Amygdala (tissue), 56 donors: ENCODE data around the gene SNX3.

Experiments used
- DNase-seq, 56 donors: peaks; one replicate each; lab custom pipeline; 2025; lab: John Stamatoyannopoulos, UW

The SNX3 gene

GRCh38 chr6:108209738-108210137 is 51.1 kb downstream of the SNX3 start:
- DNase-seq = no peak

DNA sequence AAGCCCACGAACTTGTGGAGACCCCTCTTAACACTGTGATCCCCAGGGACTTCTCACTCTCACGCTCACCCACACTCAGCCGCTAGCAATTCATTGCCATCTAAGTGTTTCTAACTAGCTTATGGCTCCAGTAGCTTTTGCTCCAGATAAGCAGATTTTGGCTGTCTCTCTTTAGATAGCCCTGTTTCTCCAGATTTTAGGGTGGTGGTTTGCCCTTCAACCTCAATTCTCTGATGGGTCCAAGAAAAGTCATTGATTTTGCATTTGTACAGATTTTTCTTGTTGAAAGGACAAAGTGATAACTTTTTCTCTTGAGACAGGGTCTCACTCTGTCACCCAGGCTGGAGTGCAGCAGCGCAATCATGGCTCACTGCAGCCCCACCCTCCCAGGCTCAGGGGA is 53.8 kb downstream of the SNX3 start:
- no peak for DNase-seq

- DNase-seq = peak in 2 of 56 donors; percentile 0 to 4
These were observed 57.4 kb downstream of the SNX3 start for GRCh38 chr6:108203189-108204112.

GRCh38 chr6:108200631-108201030 is 60.2 kb downstream of the SNX3 start:
- no peak for DNase-seq

DNA sequence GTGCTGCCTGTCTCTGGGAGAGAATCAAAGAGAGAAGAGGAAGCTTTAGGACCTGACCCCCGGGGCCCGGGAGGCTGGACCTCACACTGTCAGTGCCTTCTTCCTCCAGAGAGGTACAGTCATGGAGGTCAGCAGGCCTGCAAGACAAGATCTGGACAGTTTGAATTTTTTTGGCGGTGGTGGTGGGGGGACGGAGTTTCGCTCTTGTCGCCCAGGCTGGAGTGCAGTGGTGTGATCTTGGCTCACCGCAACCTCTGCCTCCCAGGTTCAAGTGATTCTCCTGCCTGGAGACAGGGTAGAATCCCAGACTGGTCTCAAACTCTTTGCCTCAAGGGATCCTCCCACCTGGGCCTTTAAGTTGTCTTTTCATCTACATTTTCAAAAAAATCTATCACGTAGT is 60.7 kb downstream of the SNX3 start:
- DNase-seq = no peak

DNA sequence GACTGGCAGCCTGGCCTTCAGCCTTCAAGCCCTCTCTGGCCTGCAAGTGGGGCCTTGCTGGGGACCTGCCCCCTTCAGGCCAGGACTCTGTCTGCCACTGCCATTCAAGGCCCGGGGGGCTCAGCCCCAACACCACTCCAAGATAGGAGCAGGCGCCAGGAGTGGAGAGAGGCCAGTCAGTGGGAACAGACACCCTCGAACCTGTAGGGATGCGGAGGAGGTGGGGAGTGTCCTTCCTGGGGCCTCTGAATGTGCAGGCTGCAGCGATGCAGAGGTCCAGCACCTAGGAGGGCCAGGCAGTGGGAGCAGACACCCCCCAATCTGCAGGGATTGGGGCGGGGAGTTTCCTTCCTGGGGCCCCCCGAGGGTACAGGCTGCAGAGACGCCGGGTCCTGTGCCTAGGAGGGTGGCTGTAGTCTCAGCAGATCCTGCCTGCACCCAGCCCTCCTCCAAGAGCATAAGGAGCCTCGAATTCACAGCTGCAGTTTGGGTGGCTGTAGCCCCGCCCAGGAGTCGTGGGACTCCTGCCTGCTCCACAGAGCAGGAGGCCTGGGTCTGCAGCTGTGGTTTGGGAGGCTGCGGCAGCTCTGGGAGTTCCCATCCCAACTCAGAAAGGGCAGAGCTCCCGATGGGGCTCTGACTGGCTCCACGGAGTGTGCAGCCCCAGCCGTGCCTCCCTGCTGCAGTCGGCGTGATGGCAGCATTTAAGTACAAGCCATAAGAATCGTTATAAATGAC is 61.9 kb downstream of the SNX3 start:
- no peak for DNase-seq

DNA sequence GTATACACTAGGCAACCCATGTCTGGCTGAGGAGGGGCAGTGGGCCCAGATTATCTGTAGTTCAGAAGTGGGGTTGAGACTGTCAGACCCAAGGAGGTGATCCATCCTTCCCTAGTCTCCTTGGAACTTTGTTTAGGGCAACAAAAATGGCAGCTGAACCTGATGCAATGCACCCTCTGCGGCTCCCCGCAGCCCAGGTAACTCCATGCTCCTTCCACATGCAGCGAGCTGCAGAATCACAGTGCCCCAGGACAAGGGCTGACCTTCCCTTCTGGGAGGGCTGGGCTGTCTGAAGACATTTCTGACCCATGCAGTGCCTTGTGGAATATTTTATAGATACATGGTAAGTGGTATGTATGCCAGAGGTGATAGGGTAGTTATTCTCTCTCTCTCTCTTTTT is 65.6 kb downstream of the SNX3 start:
- DNase-seq = no peak

- no peak for DNase-seq
These were observed 66.3 kb downstream of the SNX3 start for GRCh38 chr6:108194503-108194902.

GRCh38 chr6:108193835-108194234 is 67.0 kb downstream of the SNX3 start:
- no peak for DNase-seq

GRCh38 chr6:108193131-108193530 is 67.7 kb downstream of the SNX3 start:
- DNase-seq = no peak

GRCh38 chr6:108187519-108187918 is 73.3 kb downstream of the SNX3 start:
- no peak for DNase-seq

GRCh38 chr6:108186226-108186625 is 74.6 kb downstream of the SNX3 start:
- DNase-seq = no peak

GRCh38 chr6:108180776-108181175 is 80.1 kb downstream of the SNX3 start:
- no peak for DNase-seq

GRCh38 chr6:108180266-108180665 is 80.6 kb downstream of the SNX3 start:
- DNase-seq = no peak

DNA sequence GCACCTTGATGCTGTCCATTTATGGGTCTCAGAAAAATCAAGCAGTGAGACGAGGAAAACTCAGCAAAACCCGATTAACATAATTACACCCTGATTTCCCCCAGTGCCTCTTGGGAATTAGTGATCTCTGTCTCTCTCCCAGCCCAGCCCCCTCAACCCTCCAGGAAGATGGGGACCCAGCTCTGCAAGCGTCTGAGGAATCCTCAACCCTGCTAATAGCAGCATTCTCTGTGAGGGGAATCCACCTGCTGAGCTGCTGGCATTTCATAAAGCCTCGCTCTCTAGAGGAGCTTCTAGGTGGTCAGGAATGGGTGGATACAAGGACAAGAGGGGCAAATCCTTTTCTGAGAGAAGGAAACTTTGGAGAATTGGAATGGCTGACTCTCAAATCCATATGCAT is 81.1 kb downstream of the SNX3 start:
- no peak for DNase-seq

DNA sequence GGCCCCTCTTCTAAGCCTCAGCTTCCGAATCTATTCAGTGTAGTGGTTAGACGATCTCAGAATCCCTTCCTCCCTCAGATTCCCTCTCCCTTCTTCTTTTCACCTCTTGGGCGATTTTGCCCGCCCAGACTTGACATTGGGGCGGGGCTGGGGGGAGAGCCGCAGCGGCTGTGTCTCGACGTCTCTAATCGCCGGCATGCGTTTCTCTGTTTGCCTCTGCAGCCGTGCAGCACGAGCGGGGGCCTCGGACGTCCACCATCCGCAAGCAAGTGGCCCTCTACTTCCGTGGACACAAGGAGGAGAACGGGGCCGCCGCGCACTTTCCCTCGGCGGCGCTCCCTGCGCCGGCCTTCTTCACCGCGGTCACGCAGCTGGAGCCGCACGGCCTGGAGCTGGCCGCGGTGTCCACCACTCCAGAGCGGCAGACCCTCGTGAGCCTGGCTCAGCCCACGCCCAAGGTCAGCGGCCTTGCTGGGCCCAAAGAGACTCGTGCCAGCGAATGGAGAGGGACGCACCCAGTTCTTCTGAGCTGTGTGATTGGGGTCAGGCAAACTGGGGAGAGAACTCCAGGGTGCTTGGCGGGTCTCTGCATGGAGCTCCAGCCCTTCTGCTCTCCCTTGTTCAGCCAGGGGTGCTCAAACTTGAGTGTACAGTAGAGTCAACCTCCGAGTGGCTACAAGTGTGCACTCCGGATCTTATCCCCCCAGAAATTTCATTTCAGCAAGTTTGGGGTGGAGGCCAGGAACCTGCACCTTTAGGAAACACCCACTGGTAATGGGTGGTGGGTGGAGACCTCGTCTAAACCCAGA is 84.4 kb downstream of the SNX3 start:
- no peak for DNase-seq

DNA sequence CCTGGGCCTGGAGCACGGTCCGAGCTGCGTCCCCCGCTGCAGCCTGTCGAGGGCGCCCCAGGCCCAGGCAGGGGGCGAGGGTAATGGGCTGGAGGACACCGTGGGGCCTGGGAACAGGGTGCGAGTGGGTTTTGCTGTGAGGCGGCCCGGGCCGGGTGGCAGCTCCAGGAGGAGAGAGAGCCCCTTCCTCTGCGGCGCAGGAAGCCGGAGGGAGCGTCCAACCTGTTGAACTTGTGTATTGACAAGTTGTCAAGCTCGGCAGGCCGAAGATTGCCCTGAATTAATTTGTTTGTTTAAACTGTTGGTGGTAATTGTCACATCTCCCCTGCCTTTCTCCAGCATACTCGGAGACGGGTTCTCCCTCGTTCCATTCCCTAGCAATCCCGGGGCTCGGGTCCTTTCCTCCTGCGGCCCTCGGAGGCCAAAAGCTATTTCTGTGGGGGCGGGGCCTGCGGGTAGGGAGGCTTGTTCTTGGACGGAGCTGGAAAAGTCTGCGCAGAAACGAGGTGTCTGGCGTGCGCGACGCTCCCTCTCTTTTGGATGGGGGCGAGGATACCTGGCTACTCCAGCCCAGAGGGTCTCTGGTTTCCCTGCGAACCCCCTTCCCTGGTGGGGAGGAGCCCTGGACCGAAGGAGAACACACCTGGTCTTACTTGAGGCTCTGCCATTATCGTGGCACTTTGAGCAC is 85.1 kb downstream of the SNX3 start:
- no peak for DNase-seq

- no peak for DNase-seq
These were observed 85.7 kb downstream of the SNX3 start for GRCh38 chr6:108175176-108175591.

GRCh38 chr6:108174371-108175175 is 86.3 kb downstream of the SNX3 start:
- DNase-seq = no peak
